GM12891 (cell line): ENCODE measurements around the gene TUBG2.

Source experiments
- DNase-seq: peaks from one replicate; pipeline ENCODE4 v3.0.0; 2011; ENCODE audit warnings: low spot score; ENCODE audit not compliant: insufficient read length
- FAIRE-seq: peaks from 2 replicates; lab custom pipeline; 2011; peaks lifted over from hg19 to GRCh38; lab: Jason Lieb, UNC
- PAX5 ChIP-seq: IDR thresholded peaks from 2 replicates; pipeline ENCODE4 v1.6.1; 2011; ENCODE audit warnings: low read length, moderate library complexity, mild to moderate bottlenecking; ENCODE audit not compliant: insufficient read depth, severe bottlenecking
- POLR2A ChIP-seq: IDR thresholded peaks from 2 replicates; pipeline ENCODE4 v1.6.1; 2011; ENCODE audit warnings: low read depth, low read length, control low read depth
- POLR2AphosphoS5 ChIP-seq: IDR thresholded peaks from 2 replicates; pipeline ENCODE4 v1.6.1; 2011; ENCODE audit warnings: low read depth, low read length, control low read depth
- POU2F2 ChIP-seq: IDR thresholded peaks from 2 replicates; pipeline ENCODE4 v1.6.1; 2011; ENCODE audit warnings: low read depth, mild to moderate bottlenecking, control low read depth, low read length, moderate library complexity
- SPI1 ChIP-seq: IDR thresholded peaks from 2 replicates; pipeline ENCODE4 v1.6.1; 2011; ENCODE audit warnings: low read depth, low read length, control low read depth
- TAF1 ChIP-seq: IDR thresholded peaks from 2 replicates; pipeline ENCODE4 v1.6.1; 2011; ENCODE audit warnings: low read depth, low read length, control low read depth

TUBG2 gene

GRCh38 chr17:42676424-42677011 lies 17.4 kb downstream of the TUBG2 start, which contains the start of gene PLEKHH3:
TSS of gene PLEKHH3 (minus strand) at chr17:42676994. CDS start at chr17:42676563, 431 bp downstream.
- TF ChIP-seq POLR2AphosphoS5 (no peak), POLR2A (no peak), POU2F2 (no peak), TAF1 (no peak), SPI1 (no peak)
- FAIRE-seq: no peak
- DNase-seq: no peak

- TF ChIP-seq POU2F2 (no peak), TAF1 (no peak), POLR2AphosphoS5 (no peak), SPI1 (no peak), POLR2A (no peak), PAX5 (no peak)
These were observed 18.2 kb downstream of the TUBG2 start for GRCh38 chr17:42677012-42677857.

GRCh38 chr17:42677921-42678781 lies 19.1 kb downstream of the TUBG2 start:
- peak; percentile 61 for TF ChIP-seq POLR2A
- no peak for TF ChIP-seq POU2F2
- peak; percentile 44; the same call in 1 of the 2 replicates for TF ChIP-seq POLR2AphosphoS5
- peak; percentile 92 for FAIRE-seq

More at GRCh38 chr17:42677012-42677857, 18.2 kb downstream of the TUBG2 start:
- peak; percentile 99 for FAIRE-seq
- peak; percentile 97 for DNase-seq

GRCh38 chr17:42678951-42679491 lies 19.9 kb downstream of the TUBG2 start:
- TF ChIP-seq POU2F2 (no peak), SPI1 (no peak), POLR2A (no peak), POLR2AphosphoS5 (no peak), PAX5 (no peak), TAF1 (no peak)
- DNase-seq: no peak
- no peak for FAIRE-seq

More at GRCh38 chr17:42677921-42678781, 19.1 kb downstream of the TUBG2 start:
- peak; percentile 76 for DNase-seq

GRCh38 chr17:42679492-42680330 lies 20.6 kb downstream of the TUBG2 start:
- peak; percentile 98 for FAIRE-seq
- DNase-seq: no peak
- TF ChIP-seq TAF1: no peak; the same call in 1 of the 2 replicates
- no peak for TF ChIP-seq PAX5
- TF ChIP-seq SPI1: no peak
- TF ChIP-seq POLR2A: 0 out of 2 replicates have a peak, but pooled peaks have one; percentile 26
- no peak; the same call in 1 of the 2 replicates for TF ChIP-seq POLR2AphosphoS5
- peak; percentile 34; the same call in 1 of the 2 replicates for TF ChIP-seq POU2F2

GRCh38 chr17:42680331-42680808 lies 21.3 kb downstream of the TUBG2 start:
- TF ChIP-seq TAF1 (no peak), POLR2A (peak; percentile 27; the same call in 1 of the 2 replicates)
- no peak for DNase-seq
- FAIRE-seq: peak; percentile 83

- TF ChIP-seq TAF1: no peak
- peak; percentile 72 for FAIRE-seq
- DNase-seq: no peak
These were observed 23.1 kb downstream of the TUBG2 start, which contains the start of gene CNTNAP1 for GRCh38 chr17:42681976-42682721. TSS of gene CNTNAP1 (plus strand) at chr17:42682531. CDS start at chr17:42682830, 299 bp downstream.

- FAIRE-seq (peak; percentile 20), DNase-seq (no peak)
- TF ChIP-seq TAF1: no peak
These were observed 23.8 kb downstream of the TUBG2 start for GRCh38 chr17:42682722-42683403.
